GM18507 (cell line): ENCODE data around the gene TMF1.
A peak's percentile ranks its signal among the peaks of the same experiment; 100 is the strongest.

Source experiments
- DNase-seq: peaks from one replicate; pipeline ENCODE4 v3.0.0; 2011; ENCODE audit warnings: low read depth; ENCODE audit not compliant: insufficient read length; ENCODE audit errors: extremely low spot score
- FAIRE-seq: peaks from 2 replicates; lab custom pipeline; 2011; peaks lifted over from hg19 to GRCh38; lab: Jason Lieb, UNC

Gene TMF1, protein sequence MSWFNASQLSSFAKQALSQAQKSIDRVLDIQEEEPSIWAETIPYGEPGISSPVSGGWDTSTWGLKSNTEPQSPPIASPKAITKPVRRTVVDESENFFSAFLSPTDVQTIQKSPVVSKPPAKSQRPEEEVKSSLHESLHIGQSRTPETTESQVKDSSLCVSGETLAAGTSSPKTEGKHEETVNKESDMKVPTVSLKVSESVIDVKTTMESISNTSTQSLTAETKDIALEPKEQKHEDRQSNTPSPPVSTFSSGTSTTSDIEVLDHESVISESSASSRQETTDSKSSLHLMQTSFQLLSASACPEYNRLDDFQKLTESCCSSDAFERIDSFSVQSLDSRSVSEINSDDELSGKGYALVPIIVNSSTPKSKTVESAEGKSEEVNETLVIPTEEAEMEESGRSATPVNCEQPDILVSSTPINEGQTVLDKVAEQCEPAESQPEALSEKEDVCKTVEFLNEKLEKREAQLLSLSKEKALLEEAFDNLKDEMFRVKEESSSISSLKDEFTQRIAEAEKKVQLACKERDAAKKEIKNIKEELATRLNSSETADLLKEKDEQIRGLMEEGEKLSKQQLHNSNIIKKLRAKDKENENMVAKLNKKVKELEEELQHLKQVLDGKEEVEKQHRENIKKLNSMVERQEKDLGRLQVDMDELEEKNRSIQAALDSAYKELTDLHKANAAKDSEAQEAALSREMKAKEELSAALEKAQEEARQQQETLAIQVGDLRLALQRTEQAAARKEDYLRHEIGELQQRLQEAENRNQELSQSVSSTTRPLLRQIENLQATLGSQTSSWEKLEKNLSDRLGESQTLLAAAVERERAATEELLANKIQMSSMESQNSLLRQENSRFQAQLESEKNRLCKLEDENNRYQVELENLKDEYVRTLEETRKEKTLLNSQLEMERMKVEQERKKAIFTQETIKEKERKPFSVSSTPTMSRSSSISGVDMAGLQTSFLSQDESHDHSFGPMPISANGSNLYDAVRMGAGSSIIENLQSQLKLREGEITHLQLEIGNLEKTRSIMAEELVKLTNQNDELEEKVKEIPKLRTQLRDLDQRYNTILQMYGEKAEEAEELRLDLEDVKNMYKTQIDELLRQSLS

DNA sequence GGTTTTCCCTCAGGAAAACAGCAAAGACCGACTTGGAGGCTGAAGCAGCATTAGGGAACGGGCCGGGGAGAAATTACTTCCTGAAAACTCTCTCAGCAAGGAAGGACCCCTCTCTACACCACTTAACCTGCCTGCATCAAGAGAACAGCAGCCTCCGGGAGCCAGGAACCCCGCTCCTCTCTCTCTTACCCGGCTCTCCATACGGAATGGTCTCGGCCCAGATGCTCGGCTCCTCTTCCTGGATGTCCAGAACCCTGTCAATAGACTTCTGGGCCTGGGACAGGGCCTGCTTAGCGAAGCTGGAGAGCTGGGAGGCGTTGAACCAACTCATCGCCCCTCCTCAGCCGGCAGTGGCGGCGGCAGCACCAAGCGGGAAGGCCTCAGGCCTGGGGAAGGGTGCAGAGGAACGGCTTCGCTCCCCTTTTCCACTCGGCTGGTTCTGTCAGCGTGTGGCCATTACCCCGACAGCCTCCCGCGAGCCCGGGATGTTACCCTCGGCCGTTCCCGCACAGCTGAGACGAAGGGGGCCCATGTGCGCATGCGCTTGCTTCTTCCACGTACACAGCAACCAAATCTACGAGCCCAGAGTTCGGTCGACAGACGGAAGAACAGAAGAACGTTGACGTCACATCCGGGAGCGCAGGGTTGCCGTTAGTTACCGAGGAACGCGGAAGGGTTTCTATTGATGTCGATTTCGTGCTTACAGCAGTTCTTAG is at the start of gene TMF1:
TSS of gene TMF1 (minus strand) at position 578 of the 716 bp plus-strand sequence. CDS start at position 331, 247 bp downstream.
- peak; percentile 100 for FAIRE-seq
- peak; percentile 83 for DNase-seq

- FAIRE-seq (no peak), DNase-seq (no peak)
Observed at GRCh38 chr3:69099576-69099975, 47.4 kb upstream of the TMF1 start.

DNA sequence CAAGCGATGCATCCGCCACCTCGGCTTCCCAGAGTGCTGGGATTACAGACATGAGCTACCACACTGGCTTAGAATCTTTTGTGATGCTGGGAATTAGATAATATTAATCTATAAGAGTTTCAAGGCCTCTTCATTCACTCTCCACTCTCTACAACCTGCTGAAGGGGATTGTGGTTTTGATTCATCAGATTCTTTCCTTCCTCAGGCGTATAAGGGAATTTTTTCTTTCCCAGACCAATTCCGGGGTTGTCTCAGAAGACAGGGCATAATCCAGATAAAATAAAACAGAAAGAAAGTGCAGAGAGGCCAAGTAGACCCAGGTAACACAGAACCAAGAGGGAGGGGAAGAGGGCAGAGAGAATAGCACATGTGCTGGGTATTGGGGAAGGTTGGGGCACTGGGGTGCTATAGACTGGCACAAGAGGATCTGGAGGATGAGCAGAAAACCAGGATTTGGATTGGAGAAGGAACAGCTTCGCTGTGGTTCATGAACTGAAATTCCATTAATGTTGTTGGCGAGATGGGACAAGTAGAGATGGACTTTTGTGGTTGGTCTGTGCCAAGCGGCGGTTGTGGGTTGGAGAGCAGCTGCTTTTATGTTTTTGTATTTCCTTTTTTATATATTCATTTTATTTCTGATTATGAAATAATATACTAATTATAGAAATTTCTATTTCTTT is 45.4 kb upstream of the TMF1 start:
- DNase-seq (no peak), FAIRE-seq (no peak)

- no peak for FAIRE-seq
- no peak for DNase-seq
Observed at GRCh38 chr3:69096299-69096698, 44.2 kb upstream of the TMF1 start.

DNA sequence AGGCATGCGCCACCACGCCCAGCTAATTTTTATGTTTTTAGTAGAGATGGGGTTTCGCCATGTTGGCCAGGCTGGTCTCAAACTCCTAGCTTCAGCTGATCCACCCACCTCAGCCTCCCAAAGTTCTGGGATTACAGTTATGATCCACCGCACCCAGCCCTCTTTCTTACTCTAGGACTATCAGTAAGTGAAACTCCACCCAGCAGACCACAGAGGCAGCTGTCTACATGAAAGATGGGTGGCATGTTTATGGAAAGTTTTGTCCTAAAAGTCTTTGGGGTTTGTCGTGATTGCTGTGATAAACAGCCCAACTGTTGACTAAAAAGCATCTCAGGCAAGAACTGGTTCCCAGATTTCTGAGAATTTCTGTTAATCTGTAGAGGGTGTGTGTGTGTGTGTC is 43.5 kb upstream of the TMF1 start:
- FAIRE-seq (no peak), DNase-seq (no peak)

DNA sequence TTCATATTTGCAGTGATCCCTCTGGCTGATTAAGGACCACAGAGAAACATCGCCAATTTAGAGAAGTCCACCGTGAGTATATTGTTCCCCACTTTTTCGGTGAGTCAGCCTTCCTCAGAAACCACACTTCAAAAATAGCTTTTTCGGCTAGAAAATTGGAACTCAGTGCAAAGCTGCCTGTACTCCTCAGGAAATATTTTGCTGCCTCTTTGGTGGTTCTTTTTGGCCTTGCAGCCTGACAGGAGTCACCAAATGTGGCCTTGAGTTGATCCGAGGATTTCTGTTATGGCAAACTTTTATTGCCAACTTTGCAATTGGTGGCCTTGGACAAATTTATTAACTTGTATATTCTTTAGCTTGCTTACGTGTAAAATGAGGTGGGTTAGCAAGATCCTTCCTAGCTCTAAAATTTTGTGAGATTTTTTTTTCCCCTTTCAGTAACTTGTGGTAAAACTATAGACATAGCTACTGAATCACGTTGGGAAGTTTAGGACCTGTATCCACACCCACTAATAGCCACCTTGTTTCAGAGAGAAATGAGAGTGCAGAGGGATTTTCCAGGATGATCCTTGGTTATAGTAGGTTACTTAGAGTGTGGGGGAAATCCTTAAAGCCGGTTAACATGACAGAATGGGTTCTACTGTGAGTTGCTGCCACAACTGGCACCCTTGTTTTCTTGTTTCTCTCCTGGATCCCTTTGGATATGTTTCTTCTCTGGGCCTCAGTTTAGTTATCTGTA is 42.5 kb upstream of the TMF1 start:
- FAIRE-seq (peak; percentile 54), DNase-seq (no peak)

DNA sequence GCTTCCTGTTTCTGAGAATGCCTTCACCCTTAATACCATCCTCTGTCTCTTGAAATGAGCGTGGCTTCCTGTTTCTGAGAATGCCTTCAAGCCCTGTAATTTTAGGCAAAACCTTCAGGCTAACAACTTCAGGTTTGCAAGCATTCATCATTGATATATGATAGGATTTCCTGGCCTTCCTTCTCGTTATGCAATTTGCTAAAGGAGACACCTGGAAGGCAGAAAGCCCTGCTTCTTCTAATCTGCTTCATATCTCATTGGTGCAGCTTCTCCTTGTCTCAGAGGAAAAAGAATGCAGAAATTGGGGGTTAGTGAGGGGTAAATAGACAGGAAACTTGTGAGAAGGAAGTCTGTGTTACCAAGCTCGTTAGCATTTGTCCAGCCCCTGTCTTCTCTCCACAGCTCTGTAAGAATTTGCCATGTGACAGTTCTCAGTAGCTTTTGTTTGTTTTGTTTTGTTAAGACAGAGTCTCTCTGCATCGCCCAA is 39.9 kb upstream of the TMF1 start:
- DNase-seq (no peak), FAIRE-seq (peak; percentile 92)

GRCh38 chr3:69091389-69092029 is 39.4 kb upstream of the TMF1 start:
- FAIRE-seq, result no peak
- no peak for DNase-seq

DNA sequence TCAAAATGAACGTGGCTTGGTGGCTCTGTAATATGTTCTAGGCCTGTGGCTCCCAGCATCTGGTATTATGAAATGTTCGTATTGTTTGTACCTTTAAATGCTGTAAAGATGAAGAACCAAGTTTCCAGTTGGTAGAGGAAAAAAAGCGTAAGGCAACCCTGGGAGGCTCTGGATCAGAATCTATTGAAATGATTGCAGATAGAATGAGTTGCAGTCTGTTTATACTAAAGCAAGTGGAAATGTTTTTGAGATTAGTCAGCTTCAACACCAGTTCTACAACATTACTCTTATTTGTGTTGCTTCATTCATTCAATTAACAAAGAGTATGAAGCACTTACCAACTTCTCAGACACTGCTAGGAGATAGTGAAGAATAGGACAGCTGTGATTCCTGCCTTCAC is 37.9 kb upstream of the TMF1 start:
- no peak for DNase-seq
- peak; percentile 18 for FAIRE-seq

GRCh38 chr3:69088063-69088462 is 35.9 kb upstream of the TMF1 start:
- FAIRE-seq, result peak; percentile 88
- no peak for DNase-seq

GRCh38 chr3:69087030-69087791 is 35.1 kb upstream of the TMF1 start:
- FAIRE-seq (peak; percentile 31), DNase-seq (no peak)

- DNase-seq (no peak), FAIRE-seq (peak; percentile 70)
Observed at GRCh38 chr3:69085833-69086722, 33.9 kb upstream of the TMF1 start.

DNA sequence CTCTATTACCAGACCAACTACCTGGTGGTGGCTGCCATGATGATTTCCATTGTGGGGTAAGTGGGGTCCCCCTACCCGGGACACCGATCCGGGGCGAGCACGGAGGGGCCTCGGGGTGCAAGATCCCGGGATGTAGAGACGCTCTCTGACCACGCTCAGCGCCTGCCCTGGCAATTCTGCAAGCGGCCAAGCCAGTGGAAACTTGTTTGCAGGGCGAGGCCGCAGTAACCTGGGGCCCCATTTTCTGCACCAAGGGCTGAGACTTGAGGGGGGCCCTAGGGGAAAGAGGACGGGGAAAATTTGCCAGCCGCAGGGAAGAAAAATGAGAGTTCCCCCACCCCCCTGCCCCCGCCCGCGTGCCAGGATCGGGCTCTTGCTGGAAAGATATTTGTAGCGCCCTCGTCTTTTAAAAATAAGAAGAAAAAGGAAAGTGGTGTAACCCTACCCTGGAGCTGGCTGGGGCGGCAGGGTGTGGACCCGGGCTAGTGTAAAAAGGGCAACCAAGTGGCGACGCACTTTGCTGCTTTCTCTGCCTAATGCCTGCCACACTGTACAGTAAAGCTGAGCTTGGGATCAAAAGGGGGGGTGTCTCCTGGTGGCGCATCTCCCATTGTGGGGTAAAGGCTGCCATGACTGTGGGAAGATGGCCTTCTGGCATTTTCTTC is 33.2 kb upstream of the TMF1 start:
- DNase-seq, result no peak
- FAIRE-seq, result peak; percentile 68

GRCh38 chr3:69084326-69085167 is 32.4 kb upstream of the TMF1 start, which contains the start of gene ARL6IP5:
TSS of gene ARL6IP5 (plus strand) at chr3:69084937. CDS start at chr3:69085048, 111 bp downstream.
- DNase-seq, result peak; percentile 47
- FAIRE-seq, result peak; percentile 98

- DNase-seq, result no peak
- peak; percentile 95 for FAIRE-seq
Observed at GRCh38 chr3:69082805-69083204, 30.7 kb upstream of the TMF1 start.
